ENCODE measurements around the gene POU2AF1.

The POU2AF1 gene

DNA sequence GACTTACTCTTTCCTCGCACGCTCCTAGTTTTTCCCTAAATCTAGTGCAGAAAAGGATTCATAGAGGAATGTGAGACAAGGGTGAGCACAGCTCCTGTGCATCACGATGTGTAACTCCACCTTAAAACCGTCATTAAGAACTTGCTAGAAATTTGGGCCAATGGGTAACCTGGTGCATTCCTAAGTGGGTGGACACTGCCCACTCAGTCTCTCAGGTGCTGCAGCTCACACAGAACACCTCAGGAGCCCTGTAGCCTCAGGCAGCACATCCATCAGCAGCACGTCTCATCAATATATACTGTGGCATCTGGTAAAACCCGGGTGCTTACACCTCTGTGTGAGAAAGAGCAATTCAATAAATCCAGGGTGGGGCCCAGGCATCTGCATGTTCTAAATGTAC is 68.4 kb downstream of the POU2AF1 start:
- Histone ChIP-seq H3K79me2 (ENCODE audit: low read length) (no peaks in the 10 kb centered on the region), H3K4me3 (ENCODE audit: low read length) (no peak overlapping the region), H3K27me3 (replicated peaks; ENCODE audit: insufficient read depth, low read length) (no peaks in the 10 kb centered on the region), H4K20me1 (ENCODE audit: insufficient read depth, low read length) (no peaks in the 10 kb centered on the region), H3K4me1 (ENCODE audit: low read length) (no peaks in the 10 kb centered on the region), H2AFZ (ENCODE audit: low read length) (no peak overlapping the region), H3K9me3 (replicated peaks; ENCODE audit: insufficient read depth, low read length) (no peaks in the 10 kb centered on the region), H3K9me2 (replicated peaks; ENCODE audit: insufficient read depth, low read length) (no peaks in the 10 kb centered on the region), H3F3A (ENCODE audit: insufficient read depth, low read length) (no peaks in the 10 kb centered on the region), H3K36me3 (replicated peaks; ENCODE audit: insufficient read depth, low read length) (no peaks in the 10 kb centered on the region), H3K27ac (ENCODE audit: low read length) (no peak overlapping the region), H3K4me2 (ENCODE audit: low read depth, low read length) (no peak overlapping the region), H3K9ac (ENCODE audit: low read length) (no peak overlapping the region)
- no peak for DNase-seq
- TF ChIP-seq, protein P1, sequence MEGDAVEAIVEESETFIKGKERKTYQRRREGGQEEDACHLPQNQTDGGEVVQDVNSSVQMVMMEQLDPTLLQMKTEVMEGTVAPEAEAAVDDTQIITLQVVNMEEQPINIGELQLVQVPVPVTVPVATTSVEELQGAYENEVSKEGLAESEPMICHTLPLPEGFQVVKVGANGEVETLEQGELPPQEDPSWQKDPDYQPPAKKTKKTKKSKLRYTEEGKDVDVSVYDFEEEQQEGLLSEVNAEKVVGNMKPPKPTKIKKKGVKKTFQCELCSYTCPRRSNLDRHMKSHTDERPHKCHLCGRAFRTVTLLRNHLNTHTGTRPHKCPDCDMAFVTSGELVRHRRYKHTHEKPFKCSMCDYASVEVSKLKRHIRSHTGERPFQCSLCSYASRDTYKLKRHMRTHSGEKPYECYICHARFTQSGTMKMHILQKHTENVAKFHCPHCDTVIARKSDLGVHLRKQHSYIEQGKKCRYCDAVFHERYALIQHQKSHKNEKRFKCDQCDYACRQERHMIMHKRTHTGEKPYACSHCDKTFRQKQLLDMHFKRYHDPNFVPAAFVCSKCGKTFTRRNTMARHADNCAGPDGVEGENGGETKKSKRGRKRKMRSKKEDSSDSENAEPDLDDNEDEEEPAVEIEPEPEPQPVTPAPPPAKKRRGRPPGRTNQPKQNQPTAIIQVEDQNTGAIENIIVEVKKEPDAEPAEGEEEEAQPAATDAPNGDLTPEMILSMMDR (IDR thresholded peaks at IDR 0.05; ENCODE audit: low read length): no peak
- TF ChIP-seq EZH2phosphoT487 (IDR thresholded peaks at IDR 0.05; ENCODE audit: low read length) (no peak), EZH2 (optimal IDR thresholded peaks at IDR 0.05; ENCODE audit: low read depth, low read length) (no peak)

DNA sequence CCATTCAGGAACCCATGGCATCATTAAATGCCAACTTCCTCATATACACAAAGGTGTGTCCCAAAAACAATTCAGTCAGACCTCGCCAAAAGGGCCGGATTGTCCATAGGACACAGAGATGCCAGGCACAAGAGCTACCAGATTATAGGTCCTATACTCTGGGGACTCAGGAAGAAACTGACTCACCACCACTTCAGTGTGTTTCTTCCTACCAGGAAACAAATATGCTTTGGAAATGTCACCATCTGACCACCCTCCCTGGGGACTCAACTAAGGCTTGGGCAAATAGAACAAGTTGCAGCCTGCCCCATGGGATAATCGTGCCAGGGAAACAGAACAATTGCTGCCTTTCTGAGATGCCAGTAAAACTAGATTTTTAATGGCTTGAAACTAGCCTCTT is 69.0 kb downstream of the POU2AF1 start:
- Histone ChIP-seq H4K20me1 (ENCODE audit: insufficient read depth, low read length) (no peaks in the 10 kb centered on the region), H3K4me1 (ENCODE audit: low read length) (no peaks in the 10 kb centered on the region), H3F3A (ENCODE audit: insufficient read depth, low read length) (no peaks in the 10 kb centered on the region), H3K79me2 (ENCODE audit: low read length) (no peaks in the 10 kb centered on the region), H3K9me3 (replicated peaks; ENCODE audit: insufficient read depth, low read length) (no peaks in the 10 kb centered on the region), H3K36me3 (replicated peaks; ENCODE audit: insufficient read depth, low read length) (no peaks in the 10 kb centered on the region), H3K4me2 (ENCODE audit: low read depth, low read length) (no peak overlapping the region), H3K27ac (ENCODE audit: low read length) (no peak overlapping the region), H3K4me3 (ENCODE audit: low read length) (no peak overlapping the region), H2AFZ (ENCODE audit: low read length) (no peak overlapping the region), H3K27me3 (replicated peaks; ENCODE audit: insufficient read depth, low read length) (no peaks in the 10 kb centered on the region), H3K9ac (ENCODE audit: low read length) (no peak overlapping the region), H3K9me2 (replicated peaks; ENCODE audit: insufficient read depth, low read length) (no peaks in the 10 kb centered on the region)
- DNase-seq: no peak
- no peak for TF ChIP-seq EZH2 (optimal IDR thresholded peaks at IDR 0.05; ENCODE audit: low read depth, low read length)

DNA sequence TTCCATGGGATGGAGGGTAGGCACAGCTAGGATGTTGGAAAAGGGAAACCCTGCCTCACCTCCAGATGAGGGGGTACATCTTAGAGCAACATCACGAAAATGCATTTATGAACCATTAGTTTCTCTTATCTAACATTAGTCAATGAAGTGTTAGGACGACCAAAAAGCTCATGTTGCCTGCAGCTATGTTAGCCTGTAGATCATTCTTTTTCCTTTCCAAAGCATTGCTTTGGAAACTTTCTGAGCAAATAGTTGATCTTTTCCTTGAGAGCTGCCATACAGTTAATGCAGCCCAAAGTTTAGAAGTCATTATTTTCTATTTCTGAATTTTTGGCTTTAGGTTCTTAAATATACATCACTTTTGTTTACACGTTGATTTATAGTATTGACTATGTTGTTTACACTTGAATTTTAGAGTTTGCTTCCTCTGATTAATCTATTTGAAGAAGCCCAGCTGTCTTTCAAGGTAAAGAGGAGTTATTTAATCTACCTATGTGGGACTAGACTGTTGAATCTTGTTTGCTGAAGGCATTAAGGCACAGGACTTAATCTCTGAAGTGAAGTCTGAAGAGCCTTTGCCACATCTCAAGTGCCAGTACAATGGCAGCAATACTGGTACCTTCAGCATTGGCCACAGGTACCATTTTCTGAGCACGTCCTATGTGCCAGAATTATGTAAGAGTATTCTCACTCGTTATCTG is 69.7 kb downstream of the POU2AF1 start:
- no peak for DNase-seq
- no peaks in the 10 kb centered on the region for H3K36me3 ChIP-seq (replicated peaks; ENCODE audit: insufficient read depth, low read length)
- no peaks in the 10 kb centered on the region for H3K79me2 ChIP-seq (ENCODE audit: low read length)
- no peak overlapping the region for H3K4me2 ChIP-seq (ENCODE audit: low read depth, low read length)
- H3F3A ChIP-seq (ENCODE audit: insufficient read depth, low read length): no peaks in the 10 kb centered on the region
- no peak overlapping the region for H3K4me3 ChIP-seq (ENCODE audit: low read length)
- no peak overlapping the region for H3K9ac ChIP-seq (ENCODE audit: low read length)
- H3K9me3 ChIP-seq (replicated peaks; ENCODE audit: insufficient read depth, low read length): no peaks in the 10 kb centered on the region
- H3K27ac ChIP-seq (ENCODE audit: low read length): no peak overlapping the region
- TF ChIP-seq EZH2 (optimal IDR thresholded peaks at IDR 0.05; ENCODE audit: low read depth, low read length): no peak
- no peak for TF ChIP-seq EZH2phosphoT487 (IDR thresholded peaks at IDR 0.05; ENCODE audit: low read length)
- TF ChIP-seq, protein P1 (IDR thresholded peaks at IDR 0.05; ENCODE audit: low read length): no peak
- H3K27me3 ChIP-seq (replicated peaks; ENCODE audit: insufficient read depth, low read length): no peaks in the 10 kb centered on the region
- H3K4me1 ChIP-seq (ENCODE audit: low read length): no peaks in the 10 kb centered on the region
- no peak overlapping the region for H2AFZ ChIP-seq (ENCODE audit: low read length)
- no peaks in the 10 kb centered on the region for H3K9me2 ChIP-seq (replicated peaks; ENCODE audit: insufficient read depth, low read length)
- H4K20me1 ChIP-seq (ENCODE audit: insufficient read depth, low read length): no peaks in the 10 kb centered on the region

DNA sequence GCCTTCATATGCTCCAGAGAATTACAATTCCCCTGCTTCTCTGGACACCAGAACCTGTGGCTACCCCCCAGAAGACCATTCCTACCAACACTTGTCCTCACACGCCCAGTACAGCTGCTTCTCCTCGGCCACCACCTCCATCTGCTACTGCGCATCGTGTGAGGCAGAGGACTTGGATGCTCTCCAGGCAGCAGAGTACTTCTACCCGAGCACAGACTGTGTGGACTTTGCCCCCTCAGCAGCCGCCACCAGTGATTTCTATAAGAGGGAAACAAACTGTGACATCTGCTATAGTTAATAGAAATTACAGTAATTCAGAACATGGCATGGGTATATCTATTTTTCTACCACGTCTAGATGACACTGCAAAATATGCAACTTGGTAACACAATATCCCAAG is 70.9 kb downstream of the POU2AF1 start:
- Histone ChIP-seq H3K27ac (ENCODE audit: low read length) (no peak overlapping the region), H3K9me3 (replicated peaks; ENCODE audit: insufficient read depth, low read length) (no peaks in the 10 kb centered on the region), H3K4me3 (ENCODE audit: low read length) (no peak overlapping the region), H3K27me3 (replicated peaks; ENCODE audit: insufficient read depth, low read length) (no peaks in the 10 kb centered on the region), H3K4me1 (ENCODE audit: low read length) (no peaks in the 10 kb centered on the region), H3F3A (ENCODE audit: insufficient read depth, low read length) (no peaks in the 10 kb centered on the region), H3K9ac (ENCODE audit: low read length) (no peak overlapping the region), H2AFZ (ENCODE audit: low read length) (no peak overlapping the region), H3K36me3 (replicated peaks; ENCODE audit: insufficient read depth, low read length) (no peaks in the 10 kb centered on the region), H3K79me2 (ENCODE audit: low read length) (no peaks in the 10 kb centered on the region), H4K20me1 (ENCODE audit: insufficient read depth, low read length) (no peaks in the 10 kb centered on the region), H3K9me2 (replicated peaks; ENCODE audit: insufficient read depth, low read length) (no peaks in the 10 kb centered on the region), H3K4me2 (ENCODE audit: low read depth, low read length) (no peak overlapping the region)
- TF ChIP-seq, protein P1 (IDR thresholded peaks at IDR 0.05; ENCODE audit: low read length): no peak
- TF ChIP-seq EZH2phosphoT487 (IDR thresholded peaks at IDR 0.05; ENCODE audit: low read length) (no peak), EZH2 (optimal IDR thresholded peaks at IDR 0.05; ENCODE audit: low read depth, low read length) (no peak)
- no peak for DNase-seq

All from MM.1S (cell line).